ENCODE data around the gene CYTL1. TPM values are rescaled to one million over a fixed set of nuclear protein-coding genes. Genes with fewer than 3 reads are reported as not detected.

Gene CYTL1
- total and polyA plus RNA-seq, 9 of the 15 experiments (the other 6 are each of a cell fraction or from before 2014, with no cell fraction given) = not detected

- H4K20me1 ChIP-seq (replicated peaks; ENCODE audit: control insufficient read depth, insufficient read depth, low read length) = no peaks in the 10 kb centered on the region
- no peak overlapping the region for H3K4me3 ChIP-seq
- in situ Hi-C loops (cut with MboI) = loop anchor here (5.0 to 10.0 kb wide), 2 partner anchors 146 to 379 kb away; no protein-coding TSS in a partner anchor
- ATAC-seq = no peak
- no peak overlapping the region for H2AFZ ChIP-seq (ENCODE audit: low read depth, low read length)
- ChIA-PET CTCF (ENCODE audit: low intra/inter-chr PET ratio) (interaction anchor here (0.5 kb wide), 1 partner anchor 414 kb away, joined by 5 read pairs; no protein-coding TSS in a partner anchor), POLR2A (no interaction called here)
- no peak for TF ChIP-seq CSDE1 (IDR thresholded peaks at IDR 0.05)
- TF ChIP-seq ELK3 (CRISPR knock-in tag; IDR thresholded peaks at IDR 0.05) = no peak
- TF ChIP-seq CBFA2T3 (IDR thresholded peaks at IDR 0.05) = no peak
- no peak for TF ChIP-seq MCM7 (IDR thresholded peaks at IDR 0.05)
- no peak for TF ChIP-seq TAF7 (tag; IDR thresholded peaks at IDR 0.05)
- TF ChIP-seq MTF1 (CRISPR knock-in tag; IDR thresholded peaks at IDR 0.05; ENCODE audit: borderline replicate concordance) = no peak
- no peak for TF ChIP-seq SNAPC5 (CRISPR knock-in tag; IDR thresholded peaks at IDR 0.05)
- TF ChIP-seq ZNF707 (CRISPR knock-in tag; conservative IDR thresholded peaks at IDR 0.05) = no peak
- TF ChIP-seq NFYB (IDR thresholded peaks at IDR 0.05; ENCODE audit: extremely low read depth, insufficient read length) = no peak
- TF ChIP-seq ATF4 (CRISPR knock-in tag; IDR thresholded peaks at IDR 0.05) = no peak
- TF ChIP-seq NFIX (CRISPR knock-in tag; IDR thresholded peaks at IDR 0.05; ENCODE audit: low read depth) = no peak
- TF ChIP-seq HOMEZ (CRISPR knock-in tag; IDR thresholded peaks at IDR 0.05) = no peak
- BruUV-seq (replicated peaks) = no TSS peak
- H3K27me3 ChIP-seq (ENCODE audit: control insufficient read depth in 2 of 2, insufficient read depth in 2 of 2, low read length in 2 of 2) = peaks cover 0 to 19% of the 10 kb centered on the region in 2 experiments; a peak in 2 of 5 replicates
- H3K9me1 ChIP-seq (ENCODE audit: control insufficient read depth, insufficient read depth, low read length) = peaks cover 5% of the 10 kb centered on the region
- 42% methylated on average over 8 of the region's 8 CpGs for WGBS (ENCODE audit: insufficient coverage, low coverage, missing lambda C conversion rate)
- H3K4me1 ChIP-seq (replicated peaks in 1 of 2; ENCODE audit: control insufficient read depth in 2 of 2, insufficient read depth in 2 of 2, low read length in 2 of 2) = peaks cover 2 to 20% of the 10 kb centered on the region in 2 experiments; a peak in 4 of 5 replicates
- H3K36me3 ChIP-seq (ENCODE audit: control insufficient read depth, insufficient read depth, low read length) = no peaks in the 10 kb centered on the region
- no peak for FAIRE-seq
- no peak overlapping the region for H3K27ac ChIP-seq (ENCODE audit: extremely low read depth, low read depth, low read length)
- peak overlapping the region; percentile 36; the same call in 1 of the 2 replicates for H3K4me2 ChIP-seq (ENCODE audit: insufficient read depth, low read length)
- no peak for DNase-seq (ENCODE audit: extremely low read depth in 1 of 4, low spot score in 3 of 4)
- H3K9me3 ChIP-seq (replicated peaks; ENCODE audit: control insufficient read depth, insufficient read depth, low read depth, low read length) = no peaks in the 10 kb centered on the region
- H3K79me2 ChIP-seq (ENCODE audit: control insufficient read depth, insufficient read depth, low read length) = no peaks in the 10 kb centered on the region
- intact Hi-C loops (cut with micrococcal nuclease) = loop anchor here (1.0 to 5.0 kb wide), 4 partner anchors 146 to 816 kb away; no protein-coding TSS in a partner anchor
- no peak overlapping the region for H3K9ac ChIP-seq (ENCODE audit: insufficient read depth in 1 of 2, low read depth in 2 of 2, low read length in 2 of 2)
Observed at GRCh38 chr4:4995908-4996265, 23.4 kb downstream of the CYTL1 start.
